ENCODE measurements around the gene OLFM1.

Gene OLFM1

DNA sequence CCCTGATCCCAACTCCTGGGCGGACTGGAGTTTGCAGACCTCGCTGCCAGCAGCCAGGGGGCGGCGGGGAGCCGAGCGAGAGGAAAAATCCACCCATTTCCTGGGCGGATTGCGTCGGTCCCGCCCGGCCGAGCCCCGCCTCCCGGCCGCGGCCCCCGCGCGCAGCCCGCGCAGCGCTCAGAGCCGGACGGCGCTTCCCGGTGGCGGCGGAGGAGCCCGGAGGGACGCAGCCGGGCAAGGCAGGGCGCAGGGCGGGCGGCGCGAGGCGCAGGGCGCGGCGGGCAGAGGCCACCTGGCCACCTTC lies at the start of gene OLFM1:
TSS of gene OLFM1 (plus strand) at position 180 of the 304 bp plus-strand sequence. CDS start 322 bp downstream, outside the sequence.
- peak; percentile 69 for DNase-seq

DNA sequence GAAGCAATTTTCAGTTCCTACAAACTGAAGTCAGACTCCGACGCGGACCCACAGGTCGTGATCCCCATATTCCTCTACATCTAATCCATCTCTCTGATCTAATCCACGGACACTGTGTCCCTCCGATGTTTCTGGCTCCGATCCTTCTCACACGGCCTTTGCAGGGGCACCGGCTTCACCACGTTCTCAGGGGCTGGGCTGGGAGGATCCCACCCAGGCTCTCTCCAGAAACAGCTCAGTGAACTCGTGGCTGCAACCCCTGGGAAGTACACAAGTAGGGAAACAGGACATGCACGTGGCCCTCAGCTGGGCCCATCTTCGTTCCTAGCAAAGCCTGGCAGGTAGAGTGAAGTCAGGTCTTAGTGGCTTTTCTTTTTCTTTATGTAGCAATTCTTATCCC lies 49.1 kb upstream of the OLFM1 start:
- DNase-seq, result no peak

DNA sequence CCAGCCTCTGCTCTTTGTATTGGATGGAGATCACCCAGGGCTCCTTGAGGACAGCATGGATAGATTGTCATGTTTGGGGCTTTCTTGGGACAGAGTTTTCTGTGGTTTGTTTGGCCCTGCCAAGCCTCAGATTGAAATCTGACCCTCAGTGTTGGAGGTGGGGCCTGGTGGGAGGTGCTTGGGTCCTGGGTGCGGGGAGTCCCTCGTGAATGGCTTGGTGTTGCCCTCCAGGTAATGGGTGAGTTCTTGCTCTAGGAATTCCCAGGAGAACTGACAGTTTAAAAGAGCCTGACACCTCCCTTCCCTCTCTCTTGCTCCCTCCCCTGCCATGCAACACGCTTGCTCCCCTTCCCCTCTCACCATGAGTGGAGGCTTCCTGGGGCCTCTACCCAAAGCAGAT lies 48.6 kb upstream of the OLFM1 start:
- no peak for DNase-seq

DNA sequence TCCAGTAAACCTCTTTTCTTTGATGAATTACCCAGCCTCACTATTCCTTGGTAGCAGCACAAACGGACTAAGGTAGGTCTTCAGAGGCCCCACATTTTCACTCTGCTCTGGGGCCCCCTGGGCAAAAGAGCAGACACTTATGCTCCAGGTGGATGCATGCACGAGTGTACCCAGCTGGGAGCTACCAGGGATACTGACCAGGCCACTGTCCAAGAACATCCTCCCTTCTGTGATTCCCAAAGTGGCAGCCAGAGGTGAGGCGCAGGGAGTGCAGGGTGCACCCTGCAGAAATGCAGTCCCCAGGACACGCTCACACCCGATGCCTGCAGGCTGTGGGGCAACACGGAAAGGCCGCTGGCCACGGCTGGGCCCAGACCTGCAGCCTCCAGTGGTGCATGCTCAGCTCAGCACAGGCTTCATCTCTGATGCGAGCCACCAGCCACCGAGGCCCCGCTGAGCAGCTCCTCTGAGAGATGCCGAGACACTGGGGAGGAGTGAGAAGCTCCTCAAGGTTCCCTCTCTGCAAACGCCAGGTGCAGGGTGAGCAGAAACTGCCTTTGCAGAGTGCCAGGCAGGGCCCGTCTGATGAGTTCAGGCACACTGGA lies 48.1 kb upstream of the OLFM1 start:
- DNase-seq, result no peak

DNA sequence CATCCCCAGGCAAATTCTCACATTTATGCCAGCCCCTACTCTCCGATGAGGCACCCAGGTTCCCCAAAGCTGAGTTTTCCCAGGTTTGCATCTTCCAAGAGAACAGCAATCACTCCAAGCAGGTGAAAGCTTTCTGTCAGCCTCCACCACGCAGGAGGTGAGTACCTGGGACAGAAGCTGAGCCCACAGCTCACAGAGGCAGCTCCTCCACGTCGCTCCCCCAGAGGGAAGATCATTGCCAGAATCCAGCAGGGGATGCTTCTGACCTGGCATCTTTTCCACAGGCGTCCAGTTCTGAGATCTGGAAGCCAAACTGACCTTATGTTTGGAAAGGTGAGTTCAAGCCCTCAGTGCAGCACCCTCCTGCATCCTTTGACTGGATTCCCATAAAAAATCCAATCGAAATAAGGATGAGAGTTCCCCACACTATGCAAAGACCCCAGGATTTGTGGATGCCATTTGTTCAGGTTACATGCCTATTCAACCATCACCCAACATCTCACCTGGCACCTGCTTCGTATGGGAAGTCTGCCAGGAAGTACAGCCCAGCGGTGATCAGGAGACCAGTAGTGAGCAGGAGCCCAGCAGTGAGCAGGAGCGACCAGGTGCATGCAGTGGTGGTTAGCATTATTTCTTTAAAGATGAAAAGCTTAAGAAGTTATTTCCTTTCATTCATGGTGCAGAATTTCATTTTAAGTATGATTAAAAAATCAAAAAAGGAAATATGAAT lies 47.4 kb upstream of the OLFM1 start:
- DNase-seq, result no peak

DNA sequence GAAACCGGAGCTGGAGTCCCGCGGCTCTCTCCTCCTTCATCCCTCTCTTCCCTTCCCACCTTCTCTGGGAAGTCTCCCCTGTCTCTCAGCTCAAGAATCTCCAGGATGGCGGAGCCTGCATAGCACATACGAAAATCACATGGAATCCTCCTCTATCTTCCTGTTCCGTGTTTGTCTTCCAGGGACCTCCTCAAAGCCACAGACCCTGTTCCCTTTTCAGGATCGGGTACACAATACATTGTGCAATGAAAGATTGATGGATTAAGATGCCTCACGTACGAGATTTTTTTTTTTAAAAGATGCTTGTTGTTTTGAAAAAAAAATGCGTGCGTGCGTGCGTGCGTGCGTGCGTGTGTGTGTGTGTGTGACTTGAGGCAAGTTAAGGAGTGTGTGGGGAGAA lies 46.6 kb upstream of the OLFM1 start:
- no peak for DNase-seq

DNA sequence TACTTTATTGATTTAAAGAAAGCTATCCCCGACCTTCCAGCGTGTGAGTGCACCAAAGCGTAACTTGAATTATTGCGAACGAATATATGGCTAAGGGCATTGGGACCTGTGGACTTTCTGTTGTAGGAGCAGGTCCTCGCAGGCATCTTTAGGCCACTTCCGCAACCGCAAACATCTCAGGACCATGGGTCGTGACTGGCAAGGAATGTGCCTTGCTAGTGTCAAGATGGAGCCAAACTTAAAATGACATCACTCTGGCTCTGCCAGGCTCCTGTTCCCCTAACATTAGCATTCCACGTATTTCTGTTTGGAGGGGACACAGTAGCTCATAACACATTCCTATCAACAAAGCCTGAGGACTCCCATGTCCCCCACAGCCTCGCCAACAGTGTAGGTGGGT lies 44.1 kb upstream of the OLFM1 start:
- no peak for DNase-seq

DNA sequence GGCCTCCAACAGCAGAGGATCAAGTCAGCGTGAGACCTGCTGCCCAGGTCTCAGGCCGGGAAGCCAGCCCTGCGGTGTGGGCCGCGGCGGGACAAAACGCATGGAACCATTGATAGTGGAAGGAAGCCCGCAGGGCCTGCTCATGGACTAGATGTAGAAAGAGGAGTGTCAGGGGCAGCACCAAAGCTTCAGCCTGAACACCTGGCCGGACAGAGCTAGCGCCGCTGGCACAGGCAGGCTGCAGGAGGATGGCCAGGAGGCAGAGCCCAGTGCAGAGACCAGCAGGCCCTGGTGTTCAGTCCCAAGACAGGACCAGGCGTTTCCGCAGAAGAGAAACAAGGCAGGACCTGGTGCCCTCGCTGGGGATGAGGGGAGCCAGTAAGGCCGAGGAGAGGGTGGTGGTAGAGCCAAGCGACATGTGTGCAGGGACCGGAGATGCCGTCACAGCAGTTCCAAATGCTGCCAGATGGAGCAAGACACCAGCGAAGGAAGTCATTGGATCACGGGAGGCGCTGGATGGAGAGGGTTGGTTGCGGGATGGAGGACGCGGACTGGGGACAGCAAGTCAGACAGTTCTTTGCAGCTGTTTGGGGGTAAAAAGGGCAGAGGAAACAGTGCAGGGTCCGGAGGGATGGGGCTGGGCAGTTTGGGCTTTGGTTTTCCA lies 42.1 kb upstream of the OLFM1 start:
- DNase-seq, result no peak

DNA sequence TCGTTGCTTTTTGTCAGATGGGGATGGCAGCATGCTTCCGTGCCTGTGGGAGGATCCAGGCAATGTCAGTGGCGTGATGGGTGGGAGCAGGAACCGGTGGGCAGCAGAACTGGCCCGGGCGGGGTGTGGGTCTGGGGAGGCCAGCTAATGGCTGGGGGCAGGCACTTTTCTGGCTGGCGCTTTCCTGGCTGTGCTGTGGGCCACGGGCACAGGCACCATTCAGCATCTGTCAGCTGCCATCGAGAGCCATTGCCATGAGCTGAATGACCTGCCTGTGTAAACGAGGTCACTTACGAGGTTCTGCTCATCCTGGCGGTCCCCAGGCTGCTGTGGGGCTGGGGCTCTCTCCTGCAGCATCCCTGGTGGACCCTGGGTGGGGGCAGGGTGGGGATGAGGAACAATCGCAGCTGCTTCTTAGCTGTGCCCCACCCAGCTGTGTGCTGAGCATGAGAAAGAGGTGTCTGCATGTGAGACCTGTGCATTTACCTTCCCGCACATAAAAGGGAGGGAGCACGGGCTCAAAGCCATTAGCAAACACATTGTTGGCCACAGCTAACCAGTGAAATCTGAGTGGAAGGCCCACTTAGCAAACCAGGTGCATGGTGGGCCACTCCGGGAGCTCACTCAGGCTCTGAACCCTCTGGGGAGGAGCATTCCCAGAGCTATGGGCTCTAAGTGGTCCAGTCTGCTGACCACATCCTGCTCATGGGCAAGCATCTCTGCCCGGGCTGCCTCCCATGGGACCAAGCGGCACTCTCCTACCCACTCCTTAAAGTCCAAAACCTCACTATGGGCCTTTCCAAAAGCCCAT lies 41.3 kb upstream of the OLFM1 start:
- no peak for DNase-seq

DNA sequence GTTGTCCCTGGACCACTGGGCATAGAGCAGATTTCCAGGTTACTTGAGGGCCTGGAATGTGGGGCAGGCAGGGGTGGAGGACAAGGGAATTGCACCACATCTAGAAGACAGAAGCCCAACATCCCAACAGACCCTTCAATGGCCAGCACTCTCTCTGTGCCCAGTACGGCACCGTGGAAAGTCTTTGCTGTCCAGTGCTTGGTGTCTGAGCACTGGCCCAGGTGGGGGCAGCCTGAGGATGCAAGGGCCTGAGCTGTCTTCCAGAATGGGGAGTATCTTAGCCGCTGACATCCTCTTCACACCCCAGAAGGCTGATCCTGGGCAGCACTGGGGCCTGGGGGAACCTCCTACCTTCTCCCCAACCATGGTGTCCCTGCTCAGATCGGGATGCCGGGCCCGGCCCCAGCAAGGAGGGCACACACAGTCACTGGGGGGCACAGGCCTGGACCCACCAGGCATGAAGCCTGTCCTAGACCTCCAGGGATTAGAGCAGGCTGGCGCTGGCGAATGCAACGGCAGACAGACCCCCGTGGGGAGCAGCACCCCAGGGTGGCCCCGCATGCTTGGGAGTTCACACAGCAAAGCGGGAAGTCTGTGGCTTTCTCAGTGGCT lies 40.6 kb upstream of the OLFM1 start:
- no peak for DNase-seq

DNA sequence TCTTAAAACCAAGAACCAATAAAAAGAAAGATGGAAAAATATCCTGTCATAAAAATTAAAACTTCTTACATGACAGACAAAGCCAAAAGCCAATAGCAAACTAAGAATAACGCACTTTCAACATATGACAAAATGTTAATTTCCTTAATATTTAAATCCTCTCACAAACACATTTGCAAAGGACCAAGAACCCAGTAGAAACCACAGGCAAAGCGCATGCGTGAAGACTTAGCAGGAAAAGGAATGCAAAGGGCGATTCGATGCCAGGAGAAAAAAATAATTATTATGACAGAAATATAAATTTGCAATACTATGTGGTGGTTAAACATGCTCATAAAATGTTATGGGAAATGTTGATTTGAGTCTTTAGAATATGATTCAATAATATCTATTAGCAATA lies 39.9 kb upstream of the OLFM1 start:
- DNase-seq, result no peak

DNA sequence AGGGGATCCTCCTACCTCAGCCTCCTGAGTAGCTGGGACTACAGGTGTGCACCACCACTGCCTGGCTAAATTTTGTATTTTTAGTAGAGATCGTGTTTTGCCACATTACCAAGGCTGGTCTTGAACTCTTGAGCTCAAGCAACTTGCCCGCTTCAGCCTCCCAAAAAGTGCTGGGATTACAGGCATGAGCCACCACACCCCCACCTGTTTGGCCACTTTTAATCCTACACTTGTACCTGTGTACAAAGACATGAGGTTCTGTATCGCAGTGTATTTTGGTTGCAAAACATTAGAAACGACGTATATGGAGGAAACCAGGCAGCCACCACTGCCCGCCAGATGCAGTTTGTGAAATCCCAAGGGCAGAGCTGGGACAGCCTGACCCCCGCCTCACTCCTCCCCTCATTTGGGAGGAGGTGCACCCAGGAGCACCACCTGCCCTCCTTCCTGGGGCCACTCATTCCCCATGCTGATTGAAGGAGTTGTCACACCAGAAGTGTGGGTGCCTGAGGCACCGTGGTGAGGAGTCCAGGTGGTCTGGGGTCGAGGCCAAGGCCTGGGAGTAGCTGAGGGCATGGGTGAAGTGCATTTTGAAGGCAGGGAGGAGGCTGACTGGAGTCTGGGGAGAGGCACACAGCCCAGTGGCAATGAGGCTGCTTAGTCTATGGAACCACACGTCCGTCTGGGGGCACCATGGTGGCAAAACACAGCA lies 39.3 kb upstream of the OLFM1 start:
- no peak for DNase-seq

DNA sequence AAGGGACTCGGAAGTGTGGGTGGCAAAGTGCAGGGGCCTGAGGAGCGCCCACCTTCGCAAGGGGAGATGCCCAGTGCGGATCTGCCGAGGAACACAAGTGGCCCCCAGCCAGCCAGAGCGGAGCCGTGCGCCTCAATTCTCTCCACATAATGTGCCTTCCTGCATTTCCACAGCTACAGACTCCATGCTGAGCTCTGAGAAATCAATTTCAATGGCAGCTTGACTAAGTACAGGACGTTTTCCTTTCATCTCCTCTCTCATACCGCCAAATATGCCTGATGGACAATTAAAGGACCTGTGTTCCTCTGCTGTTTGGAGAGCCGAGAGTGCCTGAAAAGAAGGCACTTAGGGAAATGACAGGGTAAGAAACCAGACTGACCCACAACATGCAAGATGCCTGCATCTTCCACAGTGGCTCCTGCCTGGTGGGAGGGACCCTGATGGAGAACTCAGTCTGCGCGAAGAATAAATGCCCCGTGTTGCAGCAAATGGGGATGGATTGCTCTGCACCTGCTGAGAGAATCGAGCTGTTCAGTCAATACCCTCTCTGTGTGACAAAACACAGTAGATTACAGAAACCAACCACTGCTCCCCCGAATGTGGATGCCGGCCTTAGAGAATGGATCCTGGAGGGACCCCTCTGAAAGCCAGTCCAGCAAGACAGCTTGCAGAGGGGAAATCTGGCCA lies 38.6 kb upstream of the OLFM1 start:
- DNase-seq, result no peak

DNA sequence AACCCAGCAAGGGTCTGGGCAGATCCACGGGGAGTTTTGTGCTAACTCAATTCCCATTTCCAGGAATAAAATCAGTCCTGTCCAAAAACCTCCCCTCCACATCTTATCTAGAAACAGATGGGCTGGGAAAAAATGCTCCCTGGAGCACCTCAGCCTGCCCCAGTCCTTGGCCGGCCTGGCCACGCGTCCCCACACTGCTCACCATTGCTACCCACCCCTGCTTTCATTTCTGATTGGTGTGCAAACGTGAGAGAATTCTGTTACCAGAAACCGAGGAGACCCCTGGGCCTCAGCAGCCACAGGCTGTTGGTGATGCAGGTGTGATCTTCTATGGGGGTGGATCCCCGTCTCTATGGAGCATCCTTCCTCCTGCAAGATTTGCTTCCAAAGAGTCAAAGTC lies 38.0 kb upstream of the OLFM1 start:
- no peak for DNase-seq

DNA sequence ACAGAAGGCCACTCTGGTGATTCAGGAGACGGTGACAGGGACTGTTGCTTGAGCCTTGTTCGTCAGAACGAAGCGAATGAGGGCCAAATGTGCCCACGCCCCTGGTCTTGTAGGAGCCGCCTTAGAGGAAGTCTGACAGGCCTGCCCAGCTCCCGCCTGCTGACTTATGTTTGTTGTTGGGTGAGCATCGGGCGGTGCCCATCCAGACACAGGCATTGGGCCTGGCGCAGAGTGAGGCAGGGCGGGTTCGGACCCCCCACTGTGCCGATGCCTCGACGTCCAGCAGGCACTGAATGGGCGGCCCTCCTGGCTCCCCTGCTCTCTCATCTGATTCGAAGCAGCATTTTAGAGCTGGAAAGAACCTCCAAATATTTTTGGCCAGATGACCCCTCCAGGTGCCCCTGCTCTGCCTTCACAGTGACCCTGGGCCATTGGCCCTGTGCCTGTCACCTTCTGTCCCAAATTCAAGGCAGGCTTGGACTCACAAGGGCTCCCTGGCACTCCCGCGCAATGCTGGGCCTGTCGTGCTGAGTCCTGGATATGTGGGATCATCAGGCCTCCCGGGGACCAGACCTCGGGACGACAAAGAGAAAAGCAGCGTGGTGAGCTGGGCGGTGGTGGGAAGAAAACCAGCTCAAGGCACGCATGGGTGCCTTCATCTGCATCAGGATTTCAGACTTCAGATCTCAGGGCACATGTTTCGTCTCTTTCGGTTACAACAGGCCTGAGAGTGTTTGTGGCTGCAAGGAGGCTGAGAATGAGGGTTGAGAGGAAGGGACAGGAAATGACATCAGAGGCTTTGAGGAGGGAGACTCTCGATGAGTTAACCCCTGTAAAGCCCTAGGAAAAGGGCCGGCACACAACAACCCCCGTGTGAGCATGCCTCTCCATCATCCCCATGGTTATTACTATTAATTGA lies 37.1 kb upstream of the OLFM1 start:
- DNase-seq, result no peak

DNA sequence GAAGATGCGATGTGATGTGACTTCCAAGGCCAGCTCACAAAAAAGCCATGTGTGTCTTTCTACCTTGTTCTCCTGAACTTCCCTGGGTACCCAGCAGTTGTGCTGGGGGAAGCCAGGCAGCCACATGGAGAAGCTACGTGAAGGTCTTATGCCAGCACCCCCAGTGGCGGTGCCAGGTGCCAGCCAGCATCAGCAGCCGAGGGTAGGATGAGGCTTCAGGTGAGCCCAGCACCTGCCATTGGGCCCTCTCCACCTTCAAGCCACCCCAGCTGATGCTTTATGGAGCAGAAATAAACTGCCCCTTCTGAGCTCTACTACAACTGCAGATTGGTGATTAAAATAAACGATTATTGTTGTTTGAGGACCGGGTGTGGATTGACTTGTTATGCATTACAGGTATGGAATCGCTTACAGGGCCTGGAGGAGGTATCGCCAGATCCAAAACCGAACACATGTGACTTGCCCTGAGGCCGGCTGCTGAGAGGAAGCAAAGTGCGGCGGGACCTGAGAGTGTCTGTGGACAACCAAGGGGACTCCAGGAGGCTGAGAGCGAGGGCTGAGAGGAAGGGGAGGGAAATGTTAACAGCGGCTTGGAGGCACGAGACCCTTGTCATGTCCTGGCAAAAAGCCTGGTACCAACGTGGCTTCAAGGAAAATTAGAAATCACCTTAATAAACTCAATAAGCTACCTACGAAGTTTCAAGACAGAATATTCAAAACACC lies 36.0 kb upstream of the OLFM1 start:
- DNase-seq, result no peak

DNA sequence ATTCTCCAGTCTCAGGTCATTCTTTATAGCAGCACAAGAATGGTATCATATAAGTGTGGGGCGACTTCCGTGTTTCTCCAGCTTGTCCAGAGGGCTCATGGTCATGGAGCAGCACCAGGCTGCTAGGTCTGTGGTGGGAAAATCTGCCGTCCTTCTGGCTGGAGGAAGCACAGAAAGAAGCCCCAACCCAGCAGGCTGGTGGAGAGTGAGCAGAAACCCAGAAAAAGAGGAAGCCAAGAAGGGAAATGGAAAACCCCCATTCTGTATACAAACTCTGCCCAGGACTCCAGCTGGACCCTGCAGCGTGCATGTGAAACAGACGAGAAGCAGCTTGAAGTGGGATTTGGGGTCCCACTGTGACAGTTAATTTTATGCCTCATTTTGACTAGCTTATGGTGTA lies 34.3 kb upstream of the OLFM1 start:
- DNase-seq, result no peak

DNA sequence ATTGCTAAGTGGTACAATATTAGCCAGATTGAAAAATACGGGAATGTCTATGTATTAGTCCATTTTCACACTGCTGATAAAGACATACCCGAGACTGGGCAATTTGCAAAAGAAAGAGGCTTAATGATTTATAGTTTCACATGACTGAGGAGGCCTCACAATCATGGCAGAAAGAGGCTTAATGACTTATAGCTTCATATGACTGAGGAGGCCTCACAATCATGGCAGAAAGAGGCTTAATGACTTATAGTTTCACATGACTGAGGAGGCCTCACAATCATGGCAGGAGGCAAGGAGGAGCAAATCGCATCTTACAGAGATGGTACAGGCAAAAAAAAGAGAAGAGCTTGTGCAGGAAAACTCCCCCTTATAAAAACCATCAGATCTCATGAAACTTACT lies 32.3 kb upstream of the OLFM1 start:
- no peak for DNase-seq

DNA sequence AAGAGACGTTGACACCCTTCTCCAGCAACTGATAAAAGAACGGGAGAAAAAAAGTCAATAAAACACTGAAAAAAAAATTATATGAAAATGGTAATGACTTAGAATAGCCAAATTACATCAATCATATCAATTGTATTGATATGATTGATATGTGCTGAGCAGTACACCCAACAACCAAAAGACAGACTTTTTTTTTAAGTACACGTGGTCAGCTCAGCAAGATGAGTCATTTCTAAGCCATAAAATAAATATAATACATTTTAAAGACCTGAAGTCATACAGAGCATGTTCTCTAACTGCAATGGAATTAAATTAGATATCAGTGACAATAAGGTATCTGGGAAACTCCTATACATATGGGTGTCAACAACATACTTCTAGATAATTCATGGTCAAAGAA lies 30.9 kb upstream of the OLFM1 start:
- DNase-seq, result no peak

DNA sequence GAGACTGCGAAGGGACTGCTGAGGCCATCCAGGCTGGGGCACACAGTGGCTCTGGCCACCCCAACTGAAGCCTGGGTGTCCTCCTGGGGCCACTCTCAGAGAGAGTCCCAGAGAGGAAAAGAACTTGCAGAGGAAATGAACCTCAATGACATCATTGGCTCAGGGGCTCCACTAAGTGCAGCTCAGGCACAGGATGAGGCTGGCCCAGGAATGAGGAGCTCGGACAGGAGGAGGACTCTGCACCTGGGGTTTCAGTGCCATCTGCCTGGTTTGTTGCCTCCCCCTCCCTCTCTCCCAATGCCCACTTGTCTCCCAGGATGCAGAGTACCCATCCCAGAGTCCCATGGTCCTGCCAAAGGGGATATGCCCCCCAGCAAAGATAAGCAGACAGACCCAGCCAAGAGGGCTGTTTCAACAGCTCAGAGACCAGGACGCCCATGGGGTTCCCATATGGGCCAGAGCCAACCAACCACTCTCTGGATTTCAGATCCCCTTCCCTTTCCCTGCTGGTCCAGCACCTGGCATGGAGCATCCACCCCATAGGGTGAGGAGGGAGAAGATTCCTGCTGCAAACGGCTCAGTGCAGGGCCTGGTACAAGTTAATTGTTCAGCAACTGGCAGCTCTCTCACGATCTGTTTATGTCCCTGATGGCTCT lies 26.9 kb upstream of the OLFM1 start:
- no peak for DNase-seq

All from NCI-H1436 (cell line).